Stimulated activated CD8-positive, alpha-beta memory T cell treated with anti-CD3 and anti-CD28 coated beads, Interleukin-7, amount 100 ng/mL, for 24 hours (primary cell): ENCODE data around the gene CACNB2.

Source experiments
- DNase-seq: peaks from one replicate; pipeline ENCODE4 v3.0.0-alpha.2; 2020; ENCODE audit warnings: low read depth

Gene CACNB2

DNA sequence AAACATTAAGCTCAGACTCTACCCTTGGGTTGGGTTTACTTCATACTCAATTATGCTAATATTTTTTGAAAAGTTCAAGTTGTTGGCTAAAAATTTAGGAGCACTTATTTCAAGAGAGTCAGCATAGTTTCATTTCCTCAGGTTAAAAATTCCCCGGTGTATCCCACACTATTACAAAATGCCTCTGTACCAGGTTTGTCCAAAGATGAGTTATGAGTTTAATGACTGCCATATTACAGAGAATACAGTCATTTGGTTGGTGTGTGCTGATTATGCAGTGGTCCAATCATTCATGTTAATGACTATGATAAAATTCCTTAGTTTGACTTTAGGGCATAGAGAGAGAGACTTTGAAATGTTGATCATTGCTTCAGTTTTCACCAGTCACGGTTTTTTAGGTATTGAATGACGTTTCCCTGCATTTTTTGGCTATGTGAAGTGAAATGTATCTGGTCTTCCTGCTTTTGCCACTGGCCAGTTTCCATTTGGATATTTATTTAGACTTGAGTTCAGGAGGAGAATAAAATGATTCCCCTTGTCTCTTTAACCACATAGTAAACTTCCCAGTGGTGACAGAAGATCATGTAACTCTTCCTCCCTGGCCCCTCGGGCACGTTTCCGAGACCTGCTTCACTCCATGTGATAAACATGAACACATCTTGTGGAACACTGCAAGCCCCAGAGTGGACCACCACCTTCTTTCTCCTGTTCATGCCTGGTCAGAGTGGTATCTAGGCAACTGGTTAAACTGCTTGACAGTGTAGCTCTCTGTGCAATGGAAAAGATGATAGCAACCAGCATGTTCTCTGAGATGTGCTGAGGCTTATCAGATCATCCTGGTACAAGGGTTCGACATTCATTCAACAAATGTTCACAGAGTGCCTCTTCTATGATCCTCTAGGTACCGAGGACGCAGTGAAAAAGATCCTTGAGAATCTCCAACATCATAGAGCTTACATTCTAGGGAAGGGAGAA, 153.6 kb downstream of the CACNB2 start:
- DNase-seq: no peak

DNA sequence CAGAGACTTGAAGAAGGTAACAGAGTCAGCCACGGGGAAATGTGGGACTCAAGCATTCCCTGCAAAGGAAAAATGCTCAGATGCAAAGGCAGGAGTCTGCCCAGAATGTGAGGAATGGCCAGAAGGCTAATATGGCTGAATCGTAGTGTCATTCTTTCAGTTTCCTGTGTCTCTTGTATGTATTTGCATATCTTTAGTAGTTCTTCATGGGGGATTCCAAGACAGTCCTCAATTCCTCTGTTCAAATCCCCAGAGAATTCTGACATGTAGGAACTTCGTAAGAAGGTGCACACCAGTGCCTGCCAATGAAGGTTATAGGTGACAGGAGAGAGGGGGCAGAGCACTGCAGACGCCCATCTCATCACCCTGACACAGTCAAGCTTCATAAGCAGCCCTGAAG, 154.4 kb downstream of the CACNB2 start:
- DNase-seq: no peak

DNA sequence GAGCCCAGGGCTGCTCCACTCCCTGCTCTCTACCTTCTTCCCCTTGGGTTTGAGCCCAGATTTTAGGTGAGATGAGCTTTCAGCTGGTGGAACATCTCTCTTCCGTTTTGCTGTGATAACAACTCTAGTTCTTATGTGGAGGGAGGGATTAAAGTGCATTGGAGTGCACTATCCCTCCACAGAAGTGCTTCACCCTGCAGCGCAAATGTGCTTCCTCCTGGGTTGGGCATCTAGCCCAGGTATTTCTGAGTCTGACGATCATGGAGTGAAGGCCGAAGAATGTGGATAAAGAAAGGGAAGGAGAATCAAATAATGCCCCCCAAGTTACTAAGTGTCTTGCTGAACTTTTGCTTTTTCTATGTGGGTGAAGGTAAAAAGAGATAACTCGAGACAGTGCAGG, 157.4 kb downstream of the CACNB2 start:
- no peak for DNase-seq

DNA sequence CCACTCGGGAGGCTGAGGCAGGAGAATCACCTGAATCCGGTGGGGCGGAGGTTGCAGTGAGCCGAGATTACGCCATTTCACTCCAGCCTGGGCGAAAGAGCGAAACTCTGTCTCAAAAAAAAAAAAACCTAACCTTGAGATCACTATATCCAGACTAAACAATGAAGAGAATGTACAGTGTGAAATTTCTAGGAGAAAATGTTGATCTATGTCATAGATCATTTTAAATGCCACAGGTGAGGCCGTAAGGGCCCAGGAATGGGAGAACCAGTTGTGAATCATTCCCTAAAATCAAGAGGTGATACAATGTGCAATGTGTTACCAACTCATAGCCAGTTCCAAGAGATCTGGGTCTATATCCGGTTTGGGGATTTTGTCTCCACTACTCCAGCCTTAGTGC, 158.0 kb downstream of the CACNB2 start:
- DNase-seq: no peak

DNA sequence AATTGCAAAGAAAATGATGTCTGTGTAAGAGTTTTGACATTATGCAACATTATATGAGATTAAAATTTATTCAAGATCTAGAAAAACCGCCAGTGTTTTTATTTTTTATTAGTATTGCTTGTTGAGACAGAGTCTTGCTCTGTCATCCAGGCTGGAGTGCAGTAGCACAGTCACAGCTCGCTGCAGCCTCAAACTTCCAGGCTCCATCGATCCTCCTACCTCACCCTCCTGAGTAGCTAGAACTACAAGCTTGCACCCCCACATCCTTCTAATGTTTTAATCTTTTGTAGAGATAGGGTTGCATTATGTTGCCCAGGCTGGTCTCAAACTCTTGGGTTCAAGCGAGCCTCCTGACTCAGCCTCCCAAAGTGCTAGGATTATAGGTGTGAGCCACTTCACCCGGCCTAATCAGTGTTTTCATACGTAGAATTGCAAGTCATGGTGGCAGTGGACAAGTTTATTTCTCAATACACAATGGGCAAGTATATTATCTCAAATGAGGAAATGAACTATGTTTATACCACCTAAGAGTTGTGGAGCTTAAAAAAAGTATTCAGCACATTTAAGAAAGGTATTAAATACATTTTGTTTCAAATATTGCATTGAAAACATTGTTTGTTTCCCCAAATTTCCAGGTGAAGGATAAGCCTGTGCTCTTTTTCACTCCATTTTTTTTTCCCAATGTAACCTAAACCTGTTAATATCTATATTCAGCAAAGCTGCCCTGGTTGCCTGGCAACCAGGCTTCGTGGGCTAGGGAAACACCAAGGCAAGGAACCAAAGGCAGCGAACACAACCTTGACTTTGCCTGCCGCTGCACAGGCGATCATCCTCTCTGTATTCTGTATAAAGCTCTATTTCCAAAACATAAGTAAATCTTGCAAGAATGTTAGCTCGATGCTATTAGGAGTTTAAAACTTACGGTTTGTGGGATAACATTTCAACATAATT, 163.9 kb downstream of the CACNB2 start:
- DNase-seq: no peak

DNA sequence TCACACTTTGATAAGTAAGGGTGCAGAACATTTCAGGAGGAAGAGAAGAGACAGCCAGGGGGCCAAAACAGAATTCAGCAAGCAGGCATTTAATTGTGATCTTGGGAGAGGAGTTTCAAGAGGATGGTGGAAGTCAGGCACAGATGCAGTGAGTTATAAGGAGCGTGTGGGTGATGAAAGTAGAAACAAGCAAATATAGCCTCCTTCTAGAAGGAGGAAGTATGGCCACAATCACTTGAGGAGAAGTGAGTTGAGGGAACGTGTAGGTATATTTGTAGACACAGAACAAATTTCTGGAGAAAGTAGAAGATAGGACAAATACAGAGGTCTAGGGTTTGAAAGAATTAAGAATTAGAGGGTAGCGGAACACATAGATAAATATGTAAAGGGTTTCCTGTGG, 165.8 kb downstream of the CACNB2 start:
- DNase-seq: no peak

DNA sequence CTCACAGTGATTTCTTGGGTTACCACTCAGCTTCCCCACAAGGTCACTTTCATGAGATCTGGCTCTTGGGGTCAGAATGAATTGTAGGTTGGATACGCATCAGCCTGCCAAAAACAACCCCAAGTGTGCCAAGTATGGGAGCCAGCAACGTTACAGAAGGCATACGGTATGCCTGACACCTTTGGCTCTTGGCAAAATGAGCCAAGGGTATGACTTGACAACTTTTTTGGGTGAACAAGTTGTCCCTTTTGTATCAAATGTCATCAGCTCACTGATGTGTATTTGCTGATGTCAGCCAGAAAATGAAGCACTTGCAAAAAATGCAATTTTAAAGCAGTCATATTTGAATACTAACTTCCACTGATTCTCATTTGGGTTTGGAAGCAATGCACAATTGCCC, 168.4 kb downstream of the CACNB2 start:
- DNase-seq: no peak

DNA sequence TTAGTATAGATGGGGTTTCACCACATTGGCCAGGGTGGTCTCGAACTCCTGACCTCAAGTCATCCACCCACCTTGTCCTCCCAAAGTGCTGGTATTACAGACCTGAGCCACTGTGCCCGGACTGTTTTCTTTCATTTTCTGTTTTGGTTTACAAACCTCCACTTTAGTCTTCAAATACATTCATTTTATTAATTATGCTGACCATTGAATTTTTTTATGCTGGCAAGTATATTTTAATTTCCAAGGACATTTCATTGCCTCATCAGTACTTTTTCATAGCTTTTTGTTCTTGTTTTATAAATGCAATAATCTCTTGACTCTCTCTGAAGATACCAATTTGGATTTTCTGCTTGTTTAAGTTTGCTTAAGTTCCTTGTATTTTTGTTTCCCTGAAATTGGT, 170.5 kb downstream of the CACNB2 start:
- no peak for DNase-seq

DNA sequence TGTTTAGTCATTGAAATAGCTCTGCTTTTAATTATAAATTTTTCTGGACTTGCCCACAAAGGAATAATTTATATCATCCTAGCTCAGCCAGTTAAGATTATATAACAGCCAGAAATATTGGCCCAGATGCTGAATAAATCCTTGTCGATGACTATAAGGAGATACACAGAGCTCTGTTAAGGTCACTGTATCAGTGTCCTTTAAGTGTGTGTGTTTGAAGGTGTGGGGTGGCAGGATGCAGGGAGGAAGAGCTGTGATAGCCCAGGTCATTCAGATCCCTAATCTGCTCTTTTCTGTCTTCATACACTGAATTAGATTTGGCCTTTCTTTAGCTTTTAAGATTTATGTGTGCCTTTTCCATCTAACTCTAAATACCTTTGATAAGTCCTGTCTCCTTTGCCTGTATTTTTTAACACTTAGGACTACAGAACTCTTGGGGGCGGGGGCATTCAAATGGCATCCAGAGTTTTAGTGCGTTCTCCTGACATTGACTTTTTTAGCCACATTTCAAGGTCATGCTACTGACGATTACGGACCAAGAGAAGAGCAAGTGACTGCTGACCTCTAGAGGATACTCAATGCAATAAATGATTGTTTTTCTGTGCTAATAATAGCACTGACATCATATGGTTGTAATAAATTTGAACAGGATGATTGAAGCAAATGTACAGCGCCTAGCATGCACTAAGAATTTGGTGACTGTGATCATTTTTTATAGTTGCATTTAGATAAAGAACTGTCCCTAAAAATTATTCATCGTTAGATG, 172.3 kb downstream of the CACNB2 start:
- DNase-seq: no peak

DNA sequence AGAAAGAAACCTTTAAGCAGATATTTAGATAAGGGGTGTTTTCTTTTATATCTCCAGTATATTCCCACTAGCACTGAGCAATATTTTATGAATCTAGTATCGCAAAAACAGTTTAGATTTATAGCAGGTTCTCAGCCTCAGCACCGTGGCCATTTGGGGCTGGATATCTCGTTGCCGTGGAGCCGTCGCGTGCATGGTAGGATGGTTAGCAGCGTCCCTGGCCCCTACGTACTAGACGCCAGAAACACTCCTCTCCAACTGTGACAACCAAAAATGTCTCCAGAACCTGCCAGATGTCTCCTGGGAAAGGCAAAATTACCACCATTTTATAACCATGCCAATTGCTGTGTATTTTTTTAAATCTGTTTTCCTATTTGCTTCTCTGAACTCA, 172.9 kb downstream of the CACNB2 start:
- DNase-seq: no peak

DNA sequence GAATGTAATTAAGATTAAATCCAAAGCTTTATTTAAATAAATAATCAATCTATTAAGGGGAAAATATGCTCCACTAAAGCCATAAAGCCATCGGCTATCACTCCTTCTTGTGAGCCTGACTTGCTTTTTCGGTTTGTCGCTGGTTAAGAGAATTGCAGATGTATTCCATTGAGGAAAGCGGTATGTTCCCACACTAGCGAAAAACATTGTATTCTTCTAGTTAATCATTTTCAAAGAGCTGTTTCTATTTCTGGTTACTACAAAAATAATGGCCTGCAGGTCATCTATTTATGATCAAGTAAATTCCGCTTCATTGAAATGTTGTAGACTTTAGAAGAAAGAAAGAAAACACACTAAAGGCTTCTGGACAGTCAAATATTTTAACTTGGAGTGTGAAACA, 173.4 kb downstream of the CACNB2 start:
- DNase-seq: no peak

DNA sequence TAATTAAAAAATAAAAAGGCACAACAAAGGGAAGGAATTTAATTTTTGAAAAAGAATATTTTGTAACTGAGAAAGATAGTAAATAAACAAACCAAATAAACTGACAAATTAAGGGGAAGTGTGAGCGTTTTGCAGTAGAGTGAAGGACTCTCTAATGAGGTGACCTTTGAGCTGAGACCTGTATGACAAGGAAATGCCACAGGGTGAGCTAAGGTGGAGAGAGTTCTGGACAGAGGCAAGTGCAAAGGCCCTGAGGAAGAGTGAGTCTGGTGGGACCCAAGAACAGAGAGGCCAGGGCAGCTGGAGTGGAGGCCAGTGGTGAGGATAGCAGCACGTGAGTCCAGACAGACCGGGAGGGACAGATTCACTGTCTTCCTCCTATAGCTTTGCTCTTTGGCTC, 179.4 kb downstream of the CACNB2 start:
- DNase-seq: no peak

DNA sequence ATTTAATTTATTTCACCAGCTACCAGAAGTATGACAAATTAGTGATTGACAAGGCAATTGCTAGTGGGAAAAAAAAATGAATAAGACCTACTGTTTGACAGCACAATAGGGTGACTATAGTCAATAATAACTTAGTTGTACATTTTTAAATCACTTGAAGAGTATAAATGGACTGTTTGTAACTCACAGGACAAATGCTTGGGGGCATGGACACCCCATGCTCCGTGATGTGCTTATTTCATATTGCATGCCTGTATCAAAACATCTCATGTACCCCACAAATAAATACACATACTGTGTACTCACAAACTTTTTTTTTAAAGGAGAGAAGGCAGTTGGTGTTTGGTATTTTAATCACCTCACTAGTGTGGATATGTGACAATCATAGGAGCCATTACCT, 181.1 kb downstream of the CACNB2 start:
- DNase-seq: no peak

DNA sequence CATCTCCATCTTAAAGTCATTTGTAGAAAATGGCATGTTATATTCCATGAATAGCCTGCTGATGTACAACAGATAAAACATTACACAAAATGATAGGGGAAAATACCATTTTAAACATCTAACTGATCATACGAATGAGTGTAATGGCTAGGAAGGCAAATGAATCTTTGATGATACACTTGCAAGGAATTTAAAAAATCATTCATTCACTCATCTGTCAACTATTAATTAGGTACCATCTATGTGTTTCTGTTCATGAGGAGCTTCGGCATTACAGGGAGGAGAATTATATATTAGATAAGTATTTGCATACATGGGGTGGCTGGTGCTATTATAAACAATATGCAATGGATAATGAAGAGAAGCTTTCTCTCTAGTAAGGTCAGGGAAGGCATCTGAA, 183.7 kb downstream of the CACNB2 start:
- no peak for DNase-seq

DNA sequence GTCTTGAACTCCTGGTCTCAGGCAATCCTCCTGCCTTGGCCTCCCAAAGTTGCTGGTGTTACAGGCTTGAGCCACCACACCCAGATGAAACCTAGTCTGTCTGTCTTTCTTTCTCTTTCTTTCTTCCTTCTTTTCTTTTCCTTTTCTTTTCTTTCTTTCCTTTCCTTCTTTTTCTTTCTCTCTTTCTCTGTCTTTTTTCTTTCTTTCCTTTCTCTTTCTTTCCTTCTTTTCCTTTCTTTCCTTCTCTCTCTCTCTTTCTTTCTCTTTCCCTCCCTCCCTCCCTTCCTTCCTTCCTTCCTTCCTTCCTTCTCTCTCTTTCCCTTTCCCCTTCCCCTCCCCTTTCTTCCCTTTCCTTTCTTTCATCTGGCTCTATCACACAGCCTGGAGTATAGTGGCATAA, 185.2 kb downstream of the CACNB2 start:
- DNase-seq: no peak

DNA sequence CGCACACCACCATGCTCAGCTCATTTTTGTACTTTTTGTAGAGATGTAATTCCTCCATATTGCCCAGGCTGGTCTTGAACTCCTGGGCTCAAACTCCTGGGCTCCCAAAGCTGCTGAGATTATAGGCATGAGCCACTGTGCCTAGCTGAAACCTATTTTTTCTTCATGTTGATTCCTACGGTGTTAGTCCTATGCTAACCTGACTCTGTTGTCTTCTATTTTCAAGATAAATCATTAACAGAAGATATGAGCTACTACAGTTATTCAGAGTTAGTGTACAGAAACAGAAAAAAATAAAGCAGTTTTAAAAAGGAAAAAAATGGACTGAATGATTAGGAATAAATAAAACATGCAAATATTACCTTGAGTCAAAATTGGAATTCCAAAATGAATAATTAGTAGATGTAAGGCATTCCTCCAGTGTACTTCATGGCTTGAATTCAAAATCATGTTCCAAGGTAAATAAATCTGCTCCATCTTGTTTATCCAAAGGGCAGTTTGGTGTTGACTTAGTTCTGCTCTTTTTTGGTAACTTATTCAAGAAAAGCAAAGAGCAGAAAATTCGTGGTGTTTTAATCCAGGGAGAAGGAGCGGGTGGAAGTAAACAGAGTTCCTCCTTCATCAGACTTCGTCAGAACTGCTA, 185.8 kb downstream of the CACNB2 start:
- DNase-seq: no peak

DNA sequence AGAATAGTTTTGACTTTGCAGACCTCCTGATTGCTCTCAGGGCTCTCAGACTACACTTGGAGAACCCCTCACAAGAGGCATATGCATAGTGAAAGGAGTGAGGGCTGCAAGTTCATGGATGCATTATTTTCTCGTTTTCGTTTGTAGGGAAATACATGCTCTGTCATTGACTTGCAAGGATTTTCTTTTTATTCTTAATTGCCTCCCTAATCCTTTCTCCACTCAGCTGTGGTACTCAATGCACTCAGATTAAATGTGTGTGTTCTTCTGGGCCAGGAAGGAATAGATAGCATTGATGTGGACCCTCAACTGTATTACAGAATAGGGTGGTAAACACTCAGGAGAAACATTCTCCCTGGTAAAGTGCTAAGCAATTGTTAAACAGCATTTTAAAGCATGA, 188.7 kb downstream of the CACNB2 start:
- no peak for DNase-seq

DNA sequence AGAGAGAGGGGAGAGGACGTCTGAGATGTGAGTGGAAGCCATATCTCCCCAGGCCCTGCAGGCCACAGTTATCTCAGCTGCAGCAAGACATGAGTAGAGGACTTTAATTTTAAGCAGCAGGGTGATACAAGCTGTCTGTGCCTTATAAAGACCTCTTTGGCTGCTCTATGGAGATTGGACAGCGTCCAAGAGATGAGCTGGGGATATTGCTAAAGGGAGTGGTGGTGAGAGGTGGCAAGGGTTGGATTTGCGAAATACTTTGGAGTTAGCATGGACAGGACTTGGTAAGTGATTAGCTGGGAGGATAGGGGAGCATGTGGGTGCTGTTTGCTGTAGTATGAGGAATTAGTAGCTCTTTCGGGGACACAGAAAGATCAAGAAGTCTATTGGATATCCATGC, 191.8 kb downstream of the CACNB2 start:
- DNase-seq: no peak

DNA sequence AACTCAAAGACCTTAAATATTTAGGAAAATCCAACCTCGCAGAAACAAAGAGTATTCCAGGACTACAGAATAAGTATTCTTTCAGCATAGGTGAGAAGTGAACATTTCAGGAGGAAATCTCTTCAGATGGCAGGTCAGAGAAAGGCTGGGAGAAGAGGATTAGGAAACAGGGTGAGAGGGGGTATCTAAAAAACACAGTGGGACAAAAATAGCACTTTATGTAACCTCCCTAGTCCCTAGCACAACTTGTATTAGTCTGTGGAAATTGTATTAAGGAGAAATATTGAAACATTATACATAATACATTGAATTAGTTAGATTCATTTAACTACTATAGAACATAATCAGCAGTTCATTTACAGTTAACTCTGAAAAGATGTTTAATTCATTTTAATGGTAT, 192.3 kb downstream of the CACNB2 start:
- DNase-seq: no peak

DNA sequence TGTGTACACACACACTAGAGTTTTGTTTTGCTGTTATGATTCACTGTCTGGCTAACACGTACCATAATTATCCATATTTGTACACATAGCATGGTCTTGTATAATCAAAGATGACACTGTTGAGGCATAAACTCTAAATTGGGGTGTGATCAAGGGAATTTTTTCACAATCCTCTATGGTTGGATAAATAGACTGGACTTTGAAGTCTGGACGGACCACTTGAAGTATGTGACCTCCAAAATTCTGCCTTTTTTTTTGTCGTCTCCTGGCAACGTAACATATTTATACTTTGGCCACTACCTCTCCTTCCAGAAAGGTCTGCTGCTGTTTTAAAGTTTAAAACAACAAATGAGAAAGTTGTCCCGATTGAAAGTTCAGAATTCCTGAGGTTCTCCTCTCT, 193.4 kb downstream of the CACNB2 start:
- no peak for DNase-seq

DNA sequence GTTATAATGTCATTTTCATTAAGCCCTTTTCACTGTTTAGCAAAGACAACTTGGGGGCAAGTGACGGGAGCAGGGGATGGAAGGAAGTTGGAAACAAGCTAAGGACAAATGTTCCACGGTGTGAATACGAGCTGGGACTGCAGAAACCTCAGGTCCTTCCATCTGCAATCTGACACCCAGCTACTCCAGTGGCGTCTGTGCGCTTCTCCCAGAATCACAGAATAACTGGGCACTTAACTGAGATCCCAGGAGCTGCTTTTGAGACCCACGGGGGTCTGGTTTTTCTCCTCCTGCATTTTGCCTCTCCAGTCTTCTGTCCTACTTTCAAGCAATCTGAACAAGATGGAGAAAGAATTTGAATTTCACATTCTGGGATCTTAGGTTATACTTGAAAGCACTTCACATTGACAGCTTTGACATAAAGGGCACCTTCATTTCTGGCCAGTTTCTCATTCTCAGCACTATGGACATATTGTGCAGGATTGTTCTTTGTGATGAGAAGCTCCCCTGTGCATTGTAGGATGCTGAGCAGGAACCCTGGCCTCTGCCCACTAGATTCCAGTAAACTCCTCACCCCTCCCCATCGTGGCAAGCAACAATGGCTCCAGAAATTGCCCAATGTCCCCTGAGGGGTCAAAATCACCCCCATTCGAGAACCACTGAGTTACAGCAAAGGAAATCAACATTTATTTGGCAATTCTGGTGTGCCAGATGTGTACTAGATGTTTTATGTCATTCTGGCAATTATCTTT, 194.1 kb downstream of the CACNB2 start:
- no peak for DNase-seq
